HG02610 (cell line): ENCODE measurements around the gene F2RL3.
"Not testable (repeated sequence)": the region's sequence is repeated elsewhere in the genome, so short reads cannot be mapped to it uniquely, and the experiment has no call there.

ENCODE experiments used
- ATAC-seq: cut with Tn5 transposase; IDR thresholded peaks from one replicate; pipeline ENCODE4 v1.9.1; 2021; ENCODE audit warnings: mild to moderate bottlenecking, moderate library complexity; ENCODE audit not compliant: unreplicated experiment

F2RL3 gene

GRCh38 chr19:16874250-16874977 lies 14.4 kb upstream of the F2RL3 start:
- no peak for ATAC-seq

- ATAC-seq = not testable (repeated sequence)
Observed at GRCh38 chr19:16874978-16875299, 13.9 kb upstream of the F2RL3 start.

GRCh38 chr19:16875584-16876555 lies 12.9 kb upstream of the F2RL3 start:
- ATAC-seq = no peak

- ATAC-seq = no peak
Observed at GRCh38 chr19:16876904-16877361, 11.9 kb upstream of the F2RL3 start.

GRCh38 chr19:16877581-16877980 lies 11.2 kb upstream of the F2RL3 start:
- no peak for ATAC-seq

GRCh38 chr19:16878181-16878965 lies 10.4 kb upstream of the F2RL3 start:
- ATAC-seq = no peak

- no peak for ATAC-seq
Observed at GRCh38 chr19:16880884-16881554, 7.8 kb upstream of the F2RL3 start.

- no peak for ATAC-seq
Observed at GRCh38 chr19:16882146-16882545, 6.7 kb upstream of the F2RL3 start.

- no peak for ATAC-seq
Observed at GRCh38 chr19:16883522-16883921, 5.3 kb upstream of the F2RL3 start.

GRCh38 chr19:16885166-16885565 lies 3.6 kb upstream of the F2RL3 start:
- no peak for ATAC-seq

GRCh38 chr19:16886305-16886880 lies 2.4 kb upstream of the F2RL3 start:
- no peak for ATAC-seq

GRCh38 chr19:16887353-16888265 lies 1.2 kb upstream of the F2RL3 start:
- ATAC-seq = no peak

- ATAC-seq = no peak
Observed at GRCh38 chr19:16889366-16889882, 625 bp downstream of the F2RL3 start.

- no peak for ATAC-seq
Observed at GRCh38 chr19:16889883-16890460, 1.2 kb downstream of the F2RL3 start.

GRCh38 chr19:16890461-16891184 lies 1.8 kb downstream of the F2RL3 start:
- no peak for ATAC-seq

GRCh38 chr19:16891696-16892382 lies 3.0 kb downstream of the F2RL3 start:
- no peak for ATAC-seq

- ATAC-seq = no peak
Observed at GRCh38 chr19:16892436-16892835, 3.6 kb downstream of the F2RL3 start.
